H1 (cell line): ENCODE measurements around the gene POLR3GL. TPM values are rescaled to one million over a fixed set of nuclear protein-coding genes. Genes with fewer than 3 reads are reported as not detected.
A peak's percentile ranks its signal among the peaks of the same experiment; 100 is the strongest.

Source experiments
- CTCF ChIA-PET: fragments of 300-600 bp; sonication (Branson Sonifier 250); formaldehyde crosslinking; loops from one replicate; lab custom pipeline; 2021; ENCODE audit not compliant: partially characterized antibody; lab: Charles Lee
- POLR2A ChIA-PET: fragments of 300-600 bp; sonication (Branson Sonifier 250); formaldehyde crosslinking; loops from one replicate; lab custom pipeline; 2021; ENCODE audit warnings: inconsistent platforms; ENCODE audit not compliant: partially characterized antibody; lab: Charles Lee
- DNase-seq, 2 experiments: peaks; one replicate each; pipeline versions ENCODE4 v3.0.0 to v3.0.0-alpha.2; 2010 to 2022; ENCODE audit warnings: low spot score in 2 of 2, low read depth in 1 of 2, mixed read lengths in 1 of 2
- FAIRE-seq: peaks from 2 replicates; lab custom pipeline; 2011; peaks lifted over from hg19 to GRCh38; lab: Jason Lieb, UNC
- H2AFZ ChIP-seq: 2 replicates; pipeline ENCODE4 v1.8.1; 2012; ENCODE audit warnings: low read length, inconsistent platforms
- H2AK5ac ChIP-seq: 2 replicates; pipeline ENCODE4 v1.6.1; 2013; ENCODE audit warnings: low read depth, low read length
- H2BK120ac ChIP-seq: replicated peaks from 2 replicates; pipeline ENCODE3; 2013; ENCODE audit warnings: low read depth, low read length, inconsistent platforms
- H2BK12ac ChIP-seq: 2 replicates; pipeline ENCODE4 v1.6.1; 2013; ENCODE audit warnings: low read depth, low read length
- H2BK15ac ChIP-seq: 2 replicates; pipeline ENCODE4 v1.6.1; 2013; ENCODE audit warnings: low read length
- H2BK20ac ChIP-seq: 2 replicates; pipeline ENCODE4 v1.6.1; 2013; ENCODE audit warnings: low read length
- H2BK5ac ChIP-seq: 2 replicates; pipeline ENCODE4 v1.6.1; 2013; ENCODE audit warnings: low read depth, low read length
- H3K14ac ChIP-seq: 2 replicates; pipeline ENCODE4 v1.6.1; 2013; ENCODE audit warnings: inconsistent platforms; ENCODE audit not compliant: insufficient read length
- H3K18ac ChIP-seq: 2 replicates; pipeline ENCODE4 v1.6.1; 2013; ENCODE audit warnings: low read length; ENCODE audit errors: extremely low read depth
- H3K23ac ChIP-seq: 2 replicates; pipeline ENCODE4 v1.6.1; 2013; ENCODE audit warnings: inconsistent platforms; ENCODE audit not compliant: insufficient read length
- H3K23me2 ChIP-seq: 2 replicates; pipeline ENCODE4 v1.6.1; 2013; ENCODE audit warnings: low read depth, low read length
- H3K27ac ChIP-seq: 2 replicates; pipeline ENCODE4 v1.6.1; 2011; ENCODE audit warnings: low read depth, low read length, inconsistent platforms
- H3K27me3 ChIP-seq, 4 experiments: replicated peaks in 1 of 4; 1 replicate in 1 of 4; 2 replicates in 3 of 4; pipeline versions ENCODE4 v1.6.1 to v1.8.1; 2011 to 2013; ENCODE audit warnings: low read length in 3 of 4, mild to moderate bottlenecking in 3 of 4, inconsistent platforms in 2 of 4, mixed read lengths in 2 of 4, moderate library complexity in 1 of 4; ENCODE audit not compliant: control insufficient read depth in 3 of 4, insufficient read depth in 3 of 4; ENCODE audit errors: extremely low read depth in 1 of 4
- H3K36me3 ChIP-seq, 4 experiments: 2 replicates each; pipeline versions ENCODE4 v1.6.1 to v1.8.1; 2011 to 2013; ENCODE audit warnings: mild to moderate bottlenecking in 4 of 4, low read length in 3 of 4, moderate library complexity in 2 of 4, control low read depth in 1 of 4, inconsistent platforms in 1 of 4; ENCODE audit not compliant: insufficient read depth in 4 of 4, control insufficient read depth in 2 of 4
- H3K4ac ChIP-seq: replicated peaks from 2 replicates; pipeline ENCODE3; 2013; ENCODE audit warnings: low read length, low read depth, mixed read lengths, inconsistent platforms; ENCODE audit not compliant: insufficient read length
- H3K4me1 ChIP-seq, 4 experiments: replicated peaks in 1 of 4; 1 replicate in 1 of 4; 2 replicates in 3 of 4; pipeline versions ENCODE4 v1.6.1 to v1.8.1; 2011 to 2013; ENCODE audit warnings: low read length in 3 of 4, inconsistent platforms in 2 of 4, mixed read lengths in 1 of 4; ENCODE audit not compliant: insufficient read depth in 4 of 4, control insufficient read depth in 3 of 4
- H3K4me2 ChIP-seq, 2 experiments: 2 replicates each; pipeline versions ENCODE4 v1.6.1 to v1.8.1; 2011 to 2013; ENCODE audit warnings: low read depth in 2 of 2, low read length in 2 of 2, control low read depth in 1 of 2, inconsistent platforms in 1 of 2, mild to moderate bottlenecking in 1 of 2; ENCODE audit not compliant: insufficient read depth in 1 of 2
- H3K4me3 ChIP-seq, 4 experiments: fragments of 200-600, 300-600 bp in 1 of 4; sonication (generic), shearing (Covaris generic), sonication (Bioruptor Twin) in 1 of 4; 2 replicates each; pipeline versions ENCODE4 v1.5.1 to v1.8.1; 2011 to 2016; ENCODE audit warnings: low read length in 4 of 4, low read depth in 3 of 4, control low read depth in 2 of 4, inconsistent platforms in 2 of 4, mild to moderate bottlenecking in 2 of 4, mixed read lengths in 1 of 4, moderate library complexity in 1 of 4; ENCODE audit not compliant: insufficient read depth in 2 of 4; ENCODE audit errors: extremely low read depth in 1 of 4
- H3K56ac ChIP-seq: replicated peaks from 2 replicates; pipeline ENCODE3; 2013; ENCODE audit warnings: low read depth, mild to moderate bottlenecking, mixed read lengths, low read length, inconsistent platforms; ENCODE audit not compliant: insufficient read length
- H3K79me1 ChIP-seq: 2 replicates; pipeline ENCODE4 v1.6.1; 2013; ENCODE audit warnings: low read depth, low read length, control low read depth
- H3K79me2 ChIP-seq, 2 experiments: 2 replicates each; pipeline versions ENCODE4 v1.6.1 to v1.8.1; 2012 to 2013; ENCODE audit warnings: low read length in 2 of 2, mild to moderate bottlenecking in 2 of 2, inconsistent platforms in 1 of 2; ENCODE audit not compliant: insufficient read depth in 2 of 2, control insufficient read depth in 1 of 2
- H3K9ac ChIP-seq, 4 experiments: replicated peaks in 1 of 4; 1 replicate in 1 of 4; 2 replicates in 3 of 4; pipeline versions ENCODE4 v1.6.1 to v1.8.1; 2011 to 2013; ENCODE audit warnings: low read depth in 3 of 4, low read length in 3 of 4, control low read depth in 2 of 4, mild to moderate bottlenecking in 2 of 4, moderate library complexity in 2 of 4, inconsistent platforms in 1 of 4; ENCODE audit errors: extremely low read depth in 1 of 4
- H3K9me3 ChIP-seq, 2 experiments: 2 replicates each; pipeline versions ENCODE4 v1.6.1 to v1.8.1; 2012 to 2013; ENCODE audit warnings: mild to moderate bottlenecking in 2 of 2, moderate library complexity in 2 of 2, control low read depth in 1 of 2, inconsistent platforms in 1 of 2, low read depth in 1 of 2, low read length in 1 of 2, mixed read lengths in 1 of 2; ENCODE audit not compliant: insufficient read depth in 2 of 2
- H4K20me1 ChIP-seq, 2 experiments: replicated peaks in 1 of 2; 2 replicates each; pipeline versions ENCODE3 to v1.8.1; 2011 to 2013; ENCODE audit warnings: inconsistent platforms in 2 of 2, low read length in 2 of 2, mild to moderate bottlenecking in 1 of 2; ENCODE audit not compliant: insufficient read depth in 2 of 2, control insufficient read depth in 1 of 2
- H4K5ac ChIP-seq: 2 replicates; pipeline ENCODE4 v1.6.1; 2013; ENCODE audit warnings: low read length, low read depth, mixed read lengths, inconsistent platforms; ENCODE audit not compliant: insufficient read length
- H4K8ac ChIP-seq: 2 replicates; pipeline ENCODE4 v1.8.0; 2013; ENCODE audit warnings: mild to moderate bottlenecking, moderate library complexity, low read length, inconsistent platforms; ENCODE audit not compliant: insufficient read depth; ENCODE audit errors: extremely low read depth
- H4K91ac ChIP-seq: replicated peaks from 2 replicates; pipeline ENCODE3; 2013; ENCODE audit warnings: low read length, mixed read lengths, inconsistent platforms; ENCODE audit not compliant: insufficient read length
- CBX8 ChIP-seq: fragments of 300-800, 300-1000 bp; sonication (generic); IDR thresholded peaks from 2 replicates; pipeline ENCODE4 v1.7.1; 2016; ENCODE audit warnings: low read depth, low read length, borderline replicate concordance
- FOSL1 ChIP-seq: IDR thresholded peaks from 2 replicates; pipeline ENCODE4 v1.6.1; 2011; ENCODE audit warnings: mild to moderate bottlenecking, low read depth, low read length, moderate library complexity; ENCODE audit not compliant: insufficient read depth
- TAF7 ChIP-seq: optimal IDR thresholded peaks from 2 replicates; pipeline ENCODE3; 2011; ENCODE audit warnings: low read depth, mild to moderate bottlenecking, inconsistent platforms, low read length, moderate library complexity, borderline replicate concordance
- TEAD4 ChIP-seq: IDR thresholded peaks from 2 replicates; pipeline ENCODE4 v1.6.1; 2012; ENCODE audit warnings: low read depth, low read length, inconsistent platforms, mixed read lengths
- WGBS, 2 experiments: shearing (Covaris generic) in 1 of 2; methylation state at CpG; one replicate each; pipeline versions ENCODE4 v1.1.6 to v1.1.7; 2013 to 2015; ENCODE audit warnings: low lambda C conversion rate in 2 of 2, mixed read lengths in 2 of 2, inconsistent platforms in 1 of 2, low coverage in 1 of 2, missing lambda C conversion rate in 1 of 2; ENCODE audit not compliant: insufficient replicate concordance in 2 of 2, insufficient coverage in 1 of 2, insufficient read length in 1 of 2; ENCODE audit errors: extremely low coverage in 1 of 2, missing lambda C conversion rate in 1 of 2; 5-methylcytosine and 5-hydroxymethylcytosine counted together
- polyA plus RNA-seq, 7 experiments: library from polyadenylated mRNA; depleted of rRNA in 3 of 7; stranded (reverse) in 5 of 7; unstranded in 2 of 7; fragments of >200 nt in 5 of 7; fragments of 200-250 nt in 2 of 7; gene quantifications; 1 replicate in 5 of 7; 2 replicates in 1 of 7; 4 replicates in 1 of 7; pipeline versions ENCODE4 v1.2.1 to v1.2.3, GENCODE V29; 2011 to 2013; ENCODE audit warnings: missing spikeins in 2 of 7, mixed read lengths in 2 of 7
- total RNA-seq: library from RNA; stranded (reverse); fragmentation: NEBNext Ultra II Directional; extraction: Animal tissue kit (Norgen Biotek cat#: 25700); gene quantifications from 2 replicates; pipeline ENCODE4 v1.2.1, GENCODE V29; 2021

The POLR3GL gene
- total and polyA plus RNA-seq, 2 of the 8 experiments (the other 6 are each of a cell fraction or from before 2014, with no cell fraction given): 3.1 to 3.9 TPM

- Histone ChIP-seq H3K79me1 (peaks cover 6% of the 10 kb centered on the region; the same call in 1 of the 2 replicates), H3K23ac (no peak overlapping the region), H2AFZ (no peak overlapping the region), H2BK15ac (no peak overlapping the region), H2BK120ac (no peak overlapping the region), H2AK5ac (no peak overlapping the region), H3K4me2 (peak overlapping the region; percentile 83 to 96), H2BK20ac (no peak overlapping the region), H4K20me1 (peaks cover 0 to 2% of the 10 kb centered on the region in 2 experiments), H3K36me3 (peaks cover 17 to 35% (median 25%) of the 10 kb centered on the region in 4 experiments), H3K27ac (no peak overlapping the region), H3K79me2 (peaks cover 4 to 27% of the 10 kb centered on the region in 2 experiments; a peak in 3 of 4 replicates), H3K9ac (peak overlapping the region; percentile 74 to 95 (median 86)), H4K91ac (no peak overlapping the region), H3K23me2 (peaks cover 9% of the 10 kb centered on the region), H3K9me3 (no peaks in the 10 kb centered on the region), H2BK12ac (no peak overlapping the region; the same call in 1 of the 2 replicates), H4K5ac (no peak overlapping the region), H4K8ac (no peak overlapping the region), H2BK5ac (no peak overlapping the region; the same call in 1 of the 2 replicates), H3K14ac (no peak overlapping the region), H3K27me3 (no peaks in the 10 kb centered on the region), H3K18ac (no peak overlapping the region; the same call in 1 of the 2 replicates), H3K4ac (no peak overlapping the region), H3K4me1 (peaks cover 2 to 8% (median 6%) of the 10 kb centered on the region in 4 experiments; a peak in 4 of 7 replicates), H3K4me3 (peak overlapping the region; percentile 89 to 96 (median 93)), H3K56ac (no peak overlapping the region)
- TF ChIP-seq TAF7 (peak; percentile 30), FOSL1 (no peak), CBX8 (no peak), TEAD4 (no peak)
- ChIA-PET POLR2A (interaction anchor here (1.1 to 13.4 kb wide), 9 partner anchors 13 to 137 kb away, joined by 3 to 218 read pairs (median 5); partner anchors contain the start of genes ANKRD34A, LIX1L, PIAS3 and POLR3GL), CTCF (interaction anchor here (0.5 to 12.6 kb wide), 3 partner anchors 13 to 30 kb away, joined by 3 to 93 read pairs (median 7); no protein-coding TSS in a partner anchor)
- no peak for DNase-seq
- no peak for FAIRE-seq
- 60% methylated on average over 8 of the region's 8 CpGs; no CpG with 5 or more reads in 1 of the 2 experiments for WGBS, 2 experiments
These were observed 30.8 kb downstream of the POLR3GL start for GRCh38 chr1:145995148-145995881.
